K562 (cell line): ENCODE measurements around the gene TM4SF5. TPM values are rescaled to one million over a fixed set of nuclear protein-coding genes. Genes with fewer than 3 reads are reported as not detected.

Source experiments
- ATAC-seq: fragments of 200-7000 bp; cut with Tn5 transposase; 3 replicates; pipeline ENCODE4 v1.9.1; 2020; ENCODE audit warnings: moderate library complexity
- BruUV-seq: library from RNA; stranded (reverse); fragments of 400-500 nt; replicated peaks from 2 replicates; lab custom pipeline; 2021; lab: Mats Ljungman, UMichigan
- CTCF ChIA-PET: fragments of 300-600 bp; formaldehyde crosslinking; extraction: SDS; loops from one replicate; lab custom pipeline; 2021; ENCODE audit warnings: low intra/inter-chr PET ratio; lab: Yijun Ruan, JAX
- POLR2A ChIA-PET: fragments of 300-600, 350-650 bp; sonication (Branson Sonifier 250); formaldehyde crosslinking; extraction: SDS; loops from one replicate; lab custom pipeline; 2021; ENCODE audit warnings: antibody characterized with exemption, inconsistent platforms; lab: Yijun Ruan, JAX
- DNase-seq, 4 experiments: peaks; one replicate each; pipeline versions ENCODE4 v3.0.0 to v3.0.0-alpha.2; 2011 to 2018; ENCODE audit warnings: low spot score in 3 of 4, mixed read lengths in 3 of 4; ENCODE audit errors: extremely low read depth in 1 of 4
- FAIRE-seq: peaks from 2 replicates; lab custom pipeline; 2011; peaks lifted over from hg19 to GRCh38; lab: Jason Lieb, UNC
- H2AFZ ChIP-seq: 2 replicates; pipeline ENCODE4 v1.6.0; 2011; ENCODE audit warnings: low read depth, low read length, control low read depth, inconsistent platforms
- H3K27ac ChIP-seq: fragments of 200-600 bp; 3 replicates; pipeline ENCODE4 v1.8.0; 2011; ENCODE audit warnings: low read depth, mild to moderate bottlenecking, control low read depth, inconsistent platforms, low read length, moderate library complexity, mixed read lengths; ENCODE audit errors: extremely low read depth
- H3K27me3 ChIP-seq, 2 experiments: fragments of 300-600 bp in 1 of 2; 2 replicates in 1 of 2; 3 replicates in 1 of 2; pipeline versions ENCODE4 v1.6.0 to v1.8.0; 2011; ENCODE audit warnings: inconsistent platforms in 2 of 2, low read length in 2 of 2, mild to moderate bottlenecking in 1 of 2, mixed read lengths in 1 of 2, moderate library complexity in 1 of 2; ENCODE audit not compliant: control insufficient read depth in 2 of 2, insufficient read depth in 2 of 2
- H3K36me3 ChIP-seq: fragments of 300-600 bp; 3 replicates; pipeline ENCODE4 v1.8.0; 2011; ENCODE audit warnings: mild to moderate bottlenecking, low read length, inconsistent platforms; ENCODE audit not compliant: control insufficient read depth, insufficient read depth
- H3K4me1 ChIP-seq, 2 experiments: fragments of 200-600 bp in 1 of 2; replicated peaks in 1 of 2; 2 replicates in 1 of 2; 3 replicates in 1 of 2; pipeline versions ENCODE4 v1.5.1 to v1.8.0; 2011; ENCODE audit warnings: inconsistent platforms in 2 of 2, low read length in 2 of 2, mild to moderate bottlenecking in 1 of 2, mixed read lengths in 1 of 2, moderate library complexity in 1 of 2; ENCODE audit not compliant: control insufficient read depth in 2 of 2, insufficient read depth in 2 of 2
- H3K4me2 ChIP-seq: 2 replicates; pipeline ENCODE4 v1.6.1; 2011; ENCODE audit warnings: low read length, control low read depth, inconsistent platforms, mixed read lengths; ENCODE audit not compliant: insufficient read depth
- H3K4me3 ChIP-seq: fragments of 200-600 bp; sonication (generic), shearing (Covaris generic); 2 replicates; pipeline ENCODE4 v1.5.1; 2016; ENCODE audit warnings: control low read depth, inconsistent platforms
- H3K79me2 ChIP-seq: fragments of 200-600 bp; 3 replicates; pipeline ENCODE4 v1.8.0; 2011; ENCODE audit warnings: low read length, inconsistent platforms; ENCODE audit not compliant: control insufficient read depth, insufficient read depth
- H3K9ac ChIP-seq, 2 experiments: 2 replicates each; pipeline versions ENCODE4 v1.6.0 to v1.6.1; 2011; ENCODE audit warnings: low read depth in 2 of 2, low read length in 2 of 2, control low read depth in 1 of 2, inconsistent platforms in 1 of 2, mild to moderate bottlenecking in 1 of 2, mixed read lengths in 1 of 2; ENCODE audit not compliant: insufficient read depth in 1 of 2
- H3K9me1 ChIP-seq: one replicate; pipeline ENCODE4 v1.6.0; 2011; ENCODE audit warnings: inconsistent platforms, mild to moderate bottlenecking, low read length, moderate library complexity; ENCODE audit not compliant: control insufficient read depth, insufficient read depth
- H3K9me3 ChIP-seq: replicated peaks from 2 replicates; pipeline ENCODE4 v1.5.1; 2011; ENCODE audit warnings: low read depth, low read length, inconsistent platforms; ENCODE audit not compliant: control insufficient read depth, insufficient read depth
- H4K20me1 ChIP-seq: replicated peaks from 2 replicates; pipeline ENCODE4 v1.6.1; 2011; ENCODE audit warnings: low read length, inconsistent platforms, mixed read lengths; ENCODE audit not compliant: control insufficient read depth, insufficient read depth
- NRF1 ChIP-seq, 2 experiments: fragments of 450-650 bp; IDR thresholded peaks in 1 of 2; conservative IDR thresholded peaks in 1 of 2; 2 replicates each; pipeline ENCODE4 v1.6.1; 2014; ENCODE audit warnings: mild to moderate bottlenecking in 2 of 2
- SPI1 ChIP-seq: IDR thresholded peaks from 2 replicates; pipeline ENCODE4 v1.6.1; 2011; ENCODE audit warnings: low read depth, low read length, control low read depth, borderline replicate concordance
- TAF1 ChIP-seq: IDR thresholded peaks from 2 replicates; pipeline ENCODE4 v1.6.1; 2011; ENCODE audit warnings: mild to moderate bottlenecking, low read length, moderate library complexity; ENCODE audit not compliant: insufficient read depth, control insufficient read depth, severe bottlenecking; ENCODE audit errors: extremely low read depth
- ZC3H8 ChIP-seq: fragments of 450-650 bp; IDR thresholded peaks from 2 replicates; pipeline ENCODE4 v1.6.1; 2017
- ZKSCAN1 ChIP-seq: fragments of 150-350 bp; IDR thresholded peaks from 2 replicates; pipeline ENCODE4 v1.6.1; 2016; ENCODE audit warnings: low read depth, low read length
- WGBS: fragments of 100-300 bp; shearing (Covaris generic); methylation state at CpG from one replicate; pipeline ENCODE4 v1.1.6; 2016; ENCODE audit warnings: low coverage, mixed read lengths; ENCODE audit not compliant: insufficient coverage; ENCODE audit errors: missing lambda C conversion rate; 5-methylcytosine and 5-hydroxymethylcytosine counted together
- in situ Hi-C: fragments of 300-500 bp; cut with MboI; formaldehyde crosslinking; loops from 4 replicates; pipeline ENCODE4 v1.15.0; 2018; ENCODE audit warnings: inconsistent platforms, mixed read lengths
- intact Hi-C: fragments of 100-400 bp; cut with micrococcal nuclease; formaldehyde crosslinking; loops from 2 replicates; pipeline ENCODE4 v1.14.2; 2022
- polyA plus RNA-seq, 8 experiments: library from polyadenylated mRNA; depleted of rRNA in 4 of 8; stranded (reverse) in 5 of 8; unstranded in 3 of 8; fragments of >200 nt; fragmentation: Nextera tagmentation in 2 of 8; fragmentation: Illumina TruSeq in 1 of 8; extraction: Ambion mirVana in 2 of 8; extraction: Trizol in 1 of 8; gene quantifications; 2 replicates each; pipeline versions ENCODE4 v1.2.1 to v1.2.3, GENCODE V29; 2011 to 2014; ENCODE audit warnings: inconsistent platforms in 1 of 8, missing spikeins in 1 of 8
- total RNA-seq, 7 experiments: library from RNA; depleted of rRNA in 6 of 7; stranded (reverse); fragments of >200 nt in 6 of 7; fragmentation: Illumina TruSeq in 2 of 7; extraction: Trizol in 2 of 7; gene quantifications; 2 replicates each; pipeline versions ENCODE4 v1.2.1 to v1.2.3, GENCODE V29; 2011 to 2021; ENCODE audit warnings: low replicate concordance in 1 of 7
- TF ChIP-seq, protein P1 (sequence below), 2 experiments: IDR thresholded peaks; 2 replicates each; pipeline ENCODE4 v1.6.1; 2011; ENCODE audit warnings: borderline replicate concordance in 1 of 2, control low read depth in 1 of 2, low read depth in 1 of 2, low read length in 1 of 2, mild to moderate bottlenecking in 1 of 2, mixed read lengths in 1 of 2, moderate library complexity in 1 of 2; ENCODE audit not compliant: insufficient read depth in 1 of 2, insufficient read length in 1 of 2, poor library complexity in 1 of 2, severe bottlenecking in 1 of 2; ENCODE audit errors: extremely low read depth in 1 of 2
- TF ChIP-seq, protein P2 (sequence below), 2 experiments: fragments of 450-650 bp in 1 of 2; IDR thresholded peaks; 2 replicates each; pipeline ENCODE4 v1.6.1; 2011 to 2017; ENCODE audit warnings: low read depth in 2 of 2, antibody characterized with exemption in 1 of 2, borderline replicate concordance in 1 of 2, low read length in 1 of 2, mild to moderate bottlenecking in 1 of 2, mixed read lengths in 1 of 2; ENCODE audit not compliant: control insufficient read depth in 1 of 2
- TF ChIP-seq, protein P3 (sequence below): sonication (generic); formaldehyde crosslinking; IDR thresholded peaks from 2 replicates; pipeline ENCODE4 v1.9.0; 2022; ENCODE audit warnings: mild to moderate bottlenecking, missing genetic modification reagents

TM4SF5 gene
- total and polyA plus RNA-seq, 9 of the 15 experiments (the other 6 are each of a cell fraction or from before 2014, with no cell fraction given) = not detected

DNA sequence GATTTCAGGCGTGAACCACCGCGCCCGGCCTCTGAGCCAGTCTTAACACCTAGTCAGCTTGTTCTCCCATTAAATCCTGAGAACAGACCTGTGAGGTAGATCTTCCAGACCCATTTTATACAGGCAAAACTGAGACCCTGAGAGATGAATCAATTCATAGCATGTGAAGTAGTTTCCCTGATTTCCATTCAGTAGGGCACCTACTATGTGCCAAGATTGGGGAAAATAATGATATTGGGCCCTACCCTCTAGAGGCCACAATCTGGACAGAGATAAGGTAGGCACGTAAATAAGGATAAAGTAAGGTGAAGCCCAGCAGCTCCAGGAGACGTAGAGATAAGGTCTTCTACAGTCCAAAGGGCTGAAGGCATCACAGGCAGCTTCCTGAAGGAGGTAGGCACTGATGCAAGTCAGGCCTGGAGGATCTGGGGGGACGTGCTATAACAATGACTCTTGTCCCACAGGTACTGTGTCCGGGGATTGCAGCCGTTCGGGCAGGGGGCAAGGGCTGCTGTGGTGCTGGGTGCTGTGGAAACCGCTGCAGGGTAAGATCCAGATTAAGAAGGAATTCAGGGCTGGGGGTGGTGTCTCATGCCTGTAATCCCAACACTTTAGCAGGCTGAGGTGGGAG is 8.8 kb downstream of the TM4SF5 start:
- in situ Hi-C loops = no loop called here
- intact Hi-C loops = no loop called here
- H3K36me3 ChIP-seq = no peaks in the 10 kb centered on the region
- H2AFZ ChIP-seq = no peak overlapping the region
- POLR2A ChIA-PET = interaction anchor here (0.6 kb wide), 1 partner anchor 45 kb away, joined by 3 read pairs; no protein-coding TSS in a partner anchor
- DNase-seq = no peak
- peaks cover 0 to 11% of the 10 kb centered on the region in 2 experiments; a peak in 3 of 5 replicates for H3K4me1 ChIP-seq
- no peak overlapping the region for H3K4me2 ChIP-seq
- H3K9me3 ChIP-seq = no peaks in the 10 kb centered on the region
- CTCF ChIA-PET = no interaction called here
- H3K79me2 ChIP-seq = no peaks in the 10 kb centered on the region
- FAIRE-seq = no peak
- H3K4me3 ChIP-seq = no peak overlapping the region
- 4% methylated on average over 11 of the region's 11 CpGs for WGBS
- ATAC-seq = no peak
- no peak overlapping the region for H3K27ac ChIP-seq
- no peak for TF ChIP-seq ZC3H8
- TF ChIP-seq ZKSCAN1 = peak; percentile 86
- TF ChIP-seq SPI1 = no peak
- no peak for TF ChIP-seq TAF1
- peaks cover 3 to 26% of the 10 kb centered on the region in 2 experiments; a peak in 3 of 5 replicates for H3K27me3 ChIP-seq
- no peak overlapping the region for H3K9ac ChIP-seq
- H3K9me1 ChIP-seq = no peaks in the 10 kb centered on the region
- no TSS peak for BruUV-seq
- H4K20me1 ChIP-seq = no peaks in the 10 kb centered on the region

DNA sequence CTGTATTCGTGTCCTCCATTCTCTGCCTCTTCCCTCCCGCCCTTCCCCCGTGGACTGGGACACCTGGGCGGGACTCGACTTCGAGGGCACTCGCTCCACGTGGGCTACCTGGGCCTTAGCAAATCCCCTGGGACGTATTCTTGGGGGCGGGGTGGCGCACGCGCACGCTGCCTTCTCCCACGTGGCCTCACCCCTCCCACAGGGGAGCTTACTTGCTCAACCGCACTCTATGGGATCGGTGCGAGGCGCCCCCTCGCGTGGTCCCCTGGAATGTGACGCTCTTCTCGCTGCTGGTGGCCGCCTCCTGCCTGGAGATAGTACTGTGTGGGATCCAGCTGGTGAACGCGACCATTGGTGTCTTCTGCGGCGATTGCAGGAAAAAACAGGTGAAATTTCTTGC is 11.0 kb downstream of the TM4SF5 start:
- ChIA-PET POLR2A (interaction anchor here (0.7 kb wide), 1 partner anchor 10 kb away, joined by 3 read pairs; no protein-coding TSS in a partner anchor), CTCF (no interaction called here)
- Histone ChIP-seq H3K27me3 (peaks cover 6 to 33% of the 10 kb centered on the region in 2 experiments; a peak in 3 of 5 replicates), H4K20me1 (no peaks in the 10 kb centered on the region), H3K27ac (no peak overlapping the region), H3K9me1 (no peaks in the 10 kb centered on the region), H3K4me3 (no peak overlapping the region), H2AFZ (0 out of 2 replicates have a peak overlapping the region, but pooled peaks have one; percentile 40), H3K79me2 (no peaks in the 10 kb centered on the region), H3K9ac (peak overlapping the region in 1 of 2 experiments; percentile 45; a peak in 2 of 4 replicates), H3K4me1 (peaks cover 0 to 19% of the 10 kb centered on the region in 2 experiments; a peak in 3 of 5 replicates), H3K36me3 (no peaks in the 10 kb centered on the region), H3K4me2 (peak overlapping the region; percentile 10; the same call in 1 of the 2 replicates), H3K9me3 (no peaks in the 10 kb centered on the region)
- peak; percentile 61 to 67 (median 62) for DNase-seq
- BruUV-seq = no TSS peak
- FAIRE-seq = no peak
- intact Hi-C loops (no loop called here), in situ Hi-C loops (no loop called here)
- ATAC-seq = peak; percentile 90
- WGBS = 20% methylated on average over 7 of the region's 28 CpGs
- TF ChIP-seq, protein P1, sequence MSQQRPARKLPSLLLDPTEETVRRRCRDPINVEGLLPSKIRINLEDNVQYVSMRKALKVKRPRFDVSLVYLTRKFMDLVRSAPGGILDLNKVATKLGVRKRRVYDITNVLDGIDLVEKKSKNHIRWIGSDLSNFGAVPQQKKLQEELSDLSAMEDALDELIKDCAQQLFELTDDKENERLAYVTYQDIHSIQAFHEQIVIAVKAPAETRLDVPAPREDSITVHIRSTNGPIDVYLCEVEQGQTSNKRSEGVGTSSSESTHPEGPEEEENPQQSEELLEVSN (IDR thresholded peaks at IDR 0.05; ENCODE audit: borderline replicate concordance in 1 of 2, extremely low read depth in 1 of 2, insufficient read depth in 1 of 2, insufficient read length in 1 of 2, low read depth in 1 of 2, low read length in 1 of 2, poor library complexity in 1 of 2, severe bottlenecking in 1 of 2) = peak; percentile 79 to 81
- TF ChIP-seq, protein P2, sequence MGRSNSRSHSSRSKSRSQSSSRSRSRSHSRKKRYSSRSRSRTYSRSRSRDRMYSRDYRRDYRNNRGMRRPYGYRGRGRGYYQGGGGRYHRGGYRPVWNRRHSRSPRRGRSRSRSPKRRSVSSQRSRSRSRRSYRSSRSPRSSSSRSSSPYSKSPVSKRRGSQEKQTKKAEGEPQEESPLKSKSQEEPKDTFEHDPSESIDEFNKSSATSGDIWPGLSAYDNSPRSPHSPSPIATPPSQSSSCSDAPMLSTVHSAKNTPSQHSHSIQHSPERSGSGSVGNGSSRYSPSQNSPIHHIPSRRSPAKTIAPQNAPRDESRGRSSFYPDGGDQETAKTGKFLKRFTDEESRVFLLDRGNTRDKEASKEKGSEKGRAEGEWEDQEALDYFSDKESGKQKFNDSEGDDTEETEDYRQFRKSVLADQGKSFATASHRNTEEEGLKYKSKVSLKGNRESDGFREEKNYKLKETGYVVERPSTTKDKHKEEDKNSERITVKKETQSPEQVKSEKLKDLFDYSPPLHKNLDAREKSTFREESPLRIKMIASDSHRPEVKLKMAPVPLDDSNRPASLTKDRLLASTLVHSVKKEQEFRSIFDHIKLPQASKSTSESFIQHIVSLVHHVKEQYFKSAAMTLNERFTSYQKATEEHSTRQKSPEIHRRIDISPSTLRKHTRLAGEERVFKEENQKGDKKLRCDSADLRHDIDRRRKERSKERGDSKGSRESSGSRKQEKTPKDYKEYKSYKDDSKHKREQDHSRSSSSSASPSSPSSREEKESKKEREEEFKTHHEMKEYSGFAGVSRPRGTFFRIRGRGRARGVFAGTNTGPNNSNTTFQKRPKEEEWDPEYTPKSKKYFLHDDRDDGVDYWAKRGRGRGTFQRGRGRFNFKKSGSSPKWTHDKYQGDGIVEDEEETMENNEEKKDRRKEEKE (IDR thresholded peaks at IDR 0.05; ENCODE audit: borderline replicate concordance in 1 of 2, control insufficient read depth in 1 of 2, low read depth in 2 of 2, low read length in 1 of 2) = no peak
- TF ChIP-seq NRF1 (conservative IDR thresholded peaks at IDR 0.05 in 1 of 2, IDR thresholded peaks at IDR 0.05 in 1 of 2) = peak; percentile 89 to 91
- TF ChIP-seq, protein P3, sequence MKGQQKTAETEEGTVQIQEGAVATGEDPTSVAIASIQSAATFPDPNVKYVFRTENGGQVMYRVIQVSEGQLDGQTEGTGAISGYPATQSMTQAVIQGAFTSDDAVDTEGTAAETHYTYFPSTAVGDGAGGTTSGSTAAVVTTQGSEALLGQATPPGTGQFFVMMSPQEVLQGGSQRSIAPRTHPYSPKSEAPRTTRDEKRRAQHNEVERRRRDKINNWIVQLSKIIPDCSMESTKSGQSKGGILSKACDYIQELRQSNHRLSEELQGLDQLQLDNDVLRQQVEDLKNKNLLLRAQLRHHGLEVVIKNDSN = peak; percentile 85
